ENCODE results near the gene SGCE.

The SGCE gene

DNA sequence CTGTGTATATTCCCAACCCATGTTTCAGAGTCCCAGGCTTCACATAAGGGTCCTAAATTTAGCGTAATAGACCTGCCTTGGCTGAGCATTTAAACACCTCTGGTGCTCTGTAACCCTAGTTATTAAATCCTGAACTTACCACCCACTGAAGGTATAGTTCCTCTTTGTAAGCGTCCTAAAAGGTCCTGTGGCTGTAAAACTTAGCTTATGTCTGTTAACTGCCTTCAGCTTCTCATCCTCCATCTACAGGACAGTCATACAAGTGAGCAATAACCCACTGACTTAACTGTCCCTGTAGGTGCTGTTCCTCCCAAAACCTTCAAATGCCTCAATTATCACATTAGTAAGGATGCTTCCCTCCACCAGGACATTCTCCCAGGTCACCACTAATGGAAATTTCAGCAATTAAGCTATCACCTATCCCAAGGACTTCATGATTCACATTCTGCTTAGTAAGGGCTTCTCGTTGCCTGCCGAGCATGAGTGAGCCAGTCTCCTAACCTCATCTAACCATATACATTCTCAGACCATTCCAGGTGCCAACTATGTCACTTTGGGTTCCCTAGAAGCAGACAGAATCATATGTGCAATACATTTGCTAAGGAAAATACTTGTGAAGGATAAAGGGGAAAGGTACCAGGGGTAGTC, 90.6 kb downstream of the SGCE start:
- DNase-seq (ENCODE audit: low spot score) = no peak

DNA sequence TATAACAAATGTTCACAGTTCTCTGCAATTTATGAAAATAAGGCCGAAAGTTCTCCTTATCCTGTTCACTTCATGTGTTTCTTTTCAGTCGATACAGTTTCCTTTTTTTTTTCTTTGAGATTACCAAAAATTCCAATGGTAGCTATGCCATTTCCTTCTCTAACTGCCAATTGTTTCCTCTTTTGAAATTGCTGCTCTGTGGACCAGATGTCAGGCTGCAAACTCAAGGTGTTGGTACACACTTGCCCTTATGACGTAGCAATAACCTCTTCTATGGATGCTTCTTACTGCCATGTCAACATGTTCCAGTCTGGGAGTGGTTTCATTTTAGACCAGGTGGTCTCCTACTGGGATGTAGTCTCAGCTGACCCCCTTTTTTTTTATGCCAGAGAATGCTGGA, 93.4 kb downstream of the SGCE start:
- no peak for DNase-seq (ENCODE audit: low spot score)

DNA sequence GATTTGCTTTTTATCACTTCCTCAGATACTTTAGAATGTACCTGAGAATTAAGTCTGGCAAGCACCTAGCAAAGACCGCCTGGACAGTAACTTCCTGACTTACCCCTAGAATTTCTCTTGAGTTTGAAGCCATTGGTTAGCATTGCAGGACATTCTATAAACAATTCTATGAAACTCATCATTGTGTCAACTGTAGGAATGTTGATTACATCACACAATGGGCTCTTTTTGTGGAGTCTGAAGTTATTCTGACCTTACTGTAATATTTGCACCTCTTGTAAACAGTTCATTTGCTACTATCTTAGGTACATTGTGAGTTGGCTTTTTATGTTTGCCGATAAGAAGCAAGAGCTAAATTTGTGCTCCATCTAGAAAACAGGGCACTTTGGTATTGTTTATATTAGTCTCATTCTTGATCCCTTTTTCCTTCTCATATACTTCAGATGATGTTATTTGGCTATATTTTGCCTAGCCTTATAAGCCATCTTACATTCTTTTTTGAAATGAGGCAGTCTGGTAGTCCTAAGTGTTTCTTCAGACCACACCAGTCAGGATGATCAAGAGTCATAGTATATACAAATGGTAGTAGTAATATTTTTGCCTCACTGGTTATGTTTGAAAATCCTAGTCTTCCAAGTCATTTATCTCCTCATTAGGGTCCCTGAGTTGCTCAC, 94.0 kb downstream of the SGCE start:
- no peak for DNase-seq (ENCODE audit: low spot score)

DNA sequence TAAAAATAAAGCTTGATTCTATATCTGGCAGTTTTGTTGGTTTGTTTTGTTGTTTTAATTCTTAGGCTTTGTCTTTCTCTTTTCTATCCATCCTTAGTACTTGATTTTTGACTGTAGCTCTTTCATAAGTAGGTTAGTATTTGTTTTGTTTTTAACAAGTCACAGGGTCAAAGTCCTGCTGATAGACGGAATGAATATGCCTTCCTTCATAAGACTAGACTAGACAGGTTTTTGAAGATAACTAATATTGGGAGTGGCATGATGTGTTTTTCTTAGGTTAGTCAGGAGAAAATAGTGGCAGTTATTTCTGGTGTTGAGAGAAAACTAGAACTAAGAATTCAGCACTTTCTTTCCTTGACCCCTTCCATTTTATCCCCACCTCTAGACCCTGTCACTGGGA, 96.0 kb downstream of the SGCE start:
- no peak for DNase-seq (ENCODE audit: low spot score)

DNA sequence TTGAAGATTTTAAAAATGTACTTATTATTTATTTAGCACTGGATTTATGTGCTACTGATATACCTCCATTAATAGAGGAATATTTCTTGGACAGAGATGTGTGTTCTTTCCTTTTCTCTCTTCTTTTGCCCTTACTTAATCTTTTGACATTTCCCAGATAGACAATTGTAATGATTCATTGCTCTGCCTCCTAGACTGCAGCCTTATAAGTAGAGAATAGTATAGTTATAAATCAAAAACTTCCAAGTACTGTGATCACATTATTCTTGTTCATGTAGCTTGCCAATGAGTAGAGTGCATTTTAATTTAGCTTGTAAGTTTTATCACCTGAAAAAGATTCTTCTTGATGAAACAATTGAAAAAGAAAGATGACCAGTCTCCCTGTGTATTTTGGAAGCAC, 98.7 kb downstream of the SGCE start:
- DNase-seq (ENCODE audit: low spot score) = no peak

DNA sequence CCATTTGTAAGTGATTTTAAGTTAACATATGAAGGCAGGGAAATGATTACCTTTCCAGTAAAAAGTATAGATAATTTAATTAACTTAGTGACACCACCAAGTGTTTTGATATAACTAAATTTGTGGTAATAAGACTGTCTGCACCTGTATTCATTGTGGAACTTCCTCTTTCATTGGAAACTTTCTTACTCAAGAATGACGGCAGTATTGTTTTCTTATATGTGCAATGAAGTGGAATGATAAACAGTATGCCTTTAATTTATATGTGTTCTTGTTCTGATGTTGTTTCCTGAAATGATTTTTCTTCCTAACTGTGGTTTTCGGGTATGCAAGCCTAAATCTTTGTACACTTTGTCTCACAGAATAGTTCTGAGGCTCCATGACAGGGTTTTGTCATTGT, 99.9 kb downstream of the SGCE start:
- DNase-seq (ENCODE audit: low spot score) = peak; percentile 51

DNA sequence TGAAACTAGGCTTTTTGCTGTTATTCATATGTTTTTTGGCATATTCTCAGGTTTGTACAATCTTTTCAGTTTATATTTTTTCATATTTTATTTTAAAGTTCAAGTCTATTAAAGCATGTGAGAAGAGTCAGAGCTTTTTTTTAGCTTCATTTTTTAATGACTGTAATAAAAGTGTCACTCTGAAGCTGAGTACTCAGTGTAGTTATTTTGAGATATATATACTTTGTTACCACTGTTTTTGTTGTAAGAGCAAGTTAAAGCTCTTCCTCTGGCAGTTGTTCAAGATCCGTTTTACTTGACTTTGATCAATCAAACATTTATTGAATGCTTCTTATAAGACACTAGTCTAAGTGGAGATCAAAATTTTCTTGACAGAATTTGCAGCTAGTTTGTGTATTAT, 108.8 kb downstream of the SGCE start:
- DNase-seq (ENCODE audit: low spot score) = no peak

DNA sequence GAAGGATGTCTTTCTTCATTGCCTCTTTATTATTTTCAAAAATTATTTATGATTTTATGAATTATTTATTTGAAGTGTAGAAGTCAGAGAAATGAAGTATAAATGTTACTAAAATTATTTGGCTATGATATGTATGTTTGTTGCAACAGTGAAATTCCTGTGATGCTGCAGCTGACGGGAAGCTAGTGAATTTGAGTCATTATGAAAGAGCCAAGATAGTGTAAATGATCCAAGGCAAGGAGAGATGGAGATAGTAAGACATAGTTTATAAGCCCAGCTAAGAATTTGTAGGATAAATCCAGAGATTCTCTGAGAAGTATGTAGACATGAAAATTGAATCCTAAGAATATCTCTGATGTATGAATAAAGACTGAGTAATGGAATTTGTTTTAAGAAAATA, 115.5 kb downstream of the SGCE start:
- no peak for DNase-seq (ENCODE audit: low spot score)
